Measurements from ENCODE around the gene PTAFR.

Gene PTAFR

DNA sequence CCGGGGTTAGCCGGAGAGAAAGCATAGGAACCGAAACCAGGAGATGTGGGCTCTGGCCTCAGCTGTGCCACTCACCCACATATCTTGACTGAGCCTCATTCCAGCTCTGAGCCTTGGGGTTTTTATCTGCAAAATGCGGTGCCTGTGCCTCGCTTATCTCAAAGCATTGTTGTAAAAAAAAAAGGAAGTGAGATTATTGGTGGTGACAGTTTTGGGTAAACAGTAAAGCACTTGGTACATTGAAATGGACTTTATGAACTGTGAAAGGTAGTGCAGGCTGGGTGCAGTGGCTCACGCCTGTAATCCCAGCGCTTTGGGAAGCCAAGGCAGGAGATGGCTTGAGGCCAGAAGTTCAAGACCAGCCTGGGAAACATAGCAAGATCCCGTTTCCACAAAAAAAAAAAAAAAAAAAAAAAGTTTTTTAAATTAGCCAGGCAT, 3.8 kb downstream of the PTAFR start:
- TF ChIP-seq, protein P1, sequence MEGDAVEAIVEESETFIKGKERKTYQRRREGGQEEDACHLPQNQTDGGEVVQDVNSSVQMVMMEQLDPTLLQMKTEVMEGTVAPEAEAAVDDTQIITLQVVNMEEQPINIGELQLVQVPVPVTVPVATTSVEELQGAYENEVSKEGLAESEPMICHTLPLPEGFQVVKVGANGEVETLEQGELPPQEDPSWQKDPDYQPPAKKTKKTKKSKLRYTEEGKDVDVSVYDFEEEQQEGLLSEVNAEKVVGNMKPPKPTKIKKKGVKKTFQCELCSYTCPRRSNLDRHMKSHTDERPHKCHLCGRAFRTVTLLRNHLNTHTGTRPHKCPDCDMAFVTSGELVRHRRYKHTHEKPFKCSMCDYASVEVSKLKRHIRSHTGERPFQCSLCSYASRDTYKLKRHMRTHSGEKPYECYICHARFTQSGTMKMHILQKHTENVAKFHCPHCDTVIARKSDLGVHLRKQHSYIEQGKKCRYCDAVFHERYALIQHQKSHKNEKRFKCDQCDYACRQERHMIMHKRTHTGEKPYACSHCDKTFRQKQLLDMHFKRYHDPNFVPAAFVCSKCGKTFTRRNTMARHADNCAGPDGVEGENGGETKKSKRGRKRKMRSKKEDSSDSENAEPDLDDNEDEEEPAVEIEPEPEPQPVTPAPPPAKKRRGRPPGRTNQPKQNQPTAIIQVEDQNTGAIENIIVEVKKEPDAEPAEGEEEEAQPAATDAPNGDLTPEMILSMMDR (IDR thresholded peaks at IDR 0.05; ENCODE audit: low read depth, low read length): no peak
- no peaks in the 10 kb centered on the region for H3K36me3 ChIP-seq
- H3K27ac ChIP-seq: no peak overlapping the region
- no peak overlapping the region for H3K4me3 ChIP-seq (ENCODE audit: low read depth, low read length)
- no peaks in the 10 kb centered on the region for H3K9me3 ChIP-seq (ENCODE audit: severe bottlenecking)
- DNase-seq: no peak
- no peaks in the 10 kb centered on the region for H3K27me3 ChIP-seq (ENCODE audit: insufficient read depth, low read depth, severe bottlenecking)

- Histone ChIP-seq H3K9me3 (ENCODE audit: severe bottlenecking) (no peaks in the 10 kb centered on the region), H3K27ac (no peak overlapping the region), H3K27me3 (ENCODE audit: insufficient read depth, low read depth, severe bottlenecking) (no peaks in the 10 kb centered on the region), H3K36me3 (no peaks in the 10 kb centered on the region), H3K4me3 (ENCODE audit: low read depth, low read length) (no peak overlapping the region)
- DNase-seq: no peak
- TF ChIP-seq, protein P1 (IDR thresholded peaks at IDR 0.05; ENCODE audit: low read depth, low read length): no peak
Observed at GRCh38 chr1:28171246-28171645, 5.2 kb downstream of the PTAFR start.

DNA sequence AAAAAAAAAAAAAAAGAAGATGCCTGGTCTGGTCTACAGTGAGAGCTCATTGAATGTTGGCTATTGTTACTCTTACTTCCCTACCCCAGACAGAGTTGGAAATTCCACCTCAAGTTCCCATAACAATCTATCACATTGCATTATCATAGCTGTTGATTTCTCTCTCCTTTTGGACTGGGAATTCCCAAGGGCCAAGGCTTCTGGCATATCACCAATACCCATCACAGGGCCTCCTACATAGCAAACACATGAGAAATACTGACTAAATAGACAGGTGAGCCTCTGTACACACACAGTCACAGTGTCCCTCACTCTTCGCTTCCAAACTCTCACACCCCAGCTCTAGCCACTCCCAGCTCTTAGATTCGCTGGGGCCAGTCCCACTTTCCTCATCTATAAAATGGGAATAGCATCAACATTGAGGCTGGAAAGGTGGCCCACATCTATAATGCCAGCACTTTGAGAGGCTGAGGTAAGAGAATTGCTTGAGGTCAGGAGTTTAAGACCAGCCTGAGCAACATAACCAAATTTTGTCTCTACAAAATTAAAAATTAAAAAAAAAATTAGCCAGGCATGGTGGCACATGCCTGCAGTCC, 6.4 kb downstream of the PTAFR start:
- H3K27ac ChIP-seq: no peak overlapping the region
- no peak overlapping the region for H3K4me3 ChIP-seq (ENCODE audit: low read depth, low read length)
- TF ChIP-seq, protein P1 (IDR thresholded peaks at IDR 0.05; ENCODE audit: low read depth, low read length): no peak
- no peaks in the 10 kb centered on the region for H3K9me3 ChIP-seq (ENCODE audit: severe bottlenecking)
- no peaks in the 10 kb centered on the region for H3K36me3 ChIP-seq
- DNase-seq: no peak
- H3K27me3 ChIP-seq (ENCODE audit: insufficient read depth, low read depth, severe bottlenecking): no peaks in the 10 kb centered on the region

- TF ChIP-seq, protein P1 (IDR thresholded peaks at IDR 0.05; ENCODE audit: low read depth, low read length): no peak
- Histone ChIP-seq H3K9me3 (ENCODE audit: severe bottlenecking) (no peaks in the 10 kb centered on the region), H3K27me3 (ENCODE audit: insufficient read depth, low read depth, severe bottlenecking) (no peaks in the 10 kb centered on the region), H3K27ac (no peak overlapping the region), H3K36me3 (no peaks in the 10 kb centered on the region; the same call in 1 of the 2 replicates), H3K4me3 (ENCODE audit: low read depth, low read length) (no peak overlapping the region)
- no peak for DNase-seq
Observed at GRCh38 chr1:28163496-28164161, 12.9 kb downstream of the PTAFR start.

GRCh38 chr1:28162151-28162550, 14.3 kb downstream of the PTAFR start:
- no peak overlapping the region for H3K27ac ChIP-seq
- DNase-seq: no peak
- no peaks in the 10 kb centered on the region; the same call in 1 of the 2 replicates for H3K36me3 ChIP-seq
- no peaks in the 10 kb centered on the region for H3K27me3 ChIP-seq (ENCODE audit: insufficient read depth, low read depth, severe bottlenecking)
- TF ChIP-seq, protein P1 (IDR thresholded peaks at IDR 0.05; ENCODE audit: low read depth, low read length): no peak
- no peak overlapping the region for H3K4me3 ChIP-seq (ENCODE audit: low read depth, low read length)
- H3K9me3 ChIP-seq (ENCODE audit: severe bottlenecking): no peaks in the 10 kb centered on the region
